ENCODE results near the gene DES. TPM values are rescaled to one million over a fixed set of nuclear protein-coding genes. Genes with fewer than 3 reads are reported as not detected.

The DES gene
- total and polyA plus RNA-seq, 2 donors (not counting 1 experiment from before 2014, with no cell fraction given) = not detected

DNA sequence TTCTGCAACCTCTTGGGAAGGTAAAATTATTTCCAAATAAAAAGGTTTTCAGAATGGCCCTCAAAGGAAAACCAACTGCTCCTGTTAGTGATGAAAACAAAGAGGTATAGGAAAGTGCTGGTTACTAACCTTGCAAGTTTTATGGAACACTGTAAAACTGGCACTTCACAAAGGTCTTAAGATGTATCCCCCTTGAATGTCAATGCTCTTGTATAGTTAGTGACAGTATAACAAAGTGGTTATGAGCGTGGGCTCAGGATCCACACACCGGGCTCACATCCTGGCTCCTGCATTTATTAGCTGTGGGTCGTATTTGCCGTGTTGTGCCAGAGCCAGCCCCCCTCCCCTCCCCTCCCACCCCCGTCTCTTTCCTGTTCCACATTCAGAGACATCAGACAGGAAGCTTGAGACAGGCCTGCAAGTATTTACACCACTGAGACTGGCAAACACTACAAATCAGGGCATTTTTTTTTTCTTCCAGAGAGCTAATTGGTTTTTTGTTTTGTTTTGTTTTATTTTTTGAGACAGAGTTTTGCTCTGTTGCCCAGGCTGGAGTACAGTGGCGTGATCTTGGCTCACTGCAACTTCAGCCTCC, 21.2 kb upstream of the DES start:
- H3K27ac Mint-ChIP-seq = no peak overlapping the region
- ChIA-PET POLR2A (no interaction called here), CTCF (no interaction called here)
- no peaks in the 10 kb centered on the region for H3K9me3 Mint-ChIP-seq (ENCODE audit: insufficient read depth)
- H3K79me2 ChIP-seq (ENCODE audit: control insufficient read depth, insufficient read depth, low read length) = no peaks in the 10 kb centered on the region
- H3K4me1 ChIP-seq (ENCODE audit: control insufficient read depth in 2 of 2, insufficient read depth in 2 of 2, low read length in 2 of 2) = no peaks in the 10 kb centered on the region
- H3K9ac ChIP-seq (ENCODE audit: low read length) = no peak overlapping the region
- H3K27me3 Mint-ChIP-seq = peaks cover 36% of the 10 kb centered on the region
- no peak for DNase-seq
- H3K36me3 ChIP-seq (replicated peaks in 1 of 2; ENCODE audit: control extremely low read depth in 1 of 2, control insufficient read depth in 1 of 2, extremely low read depth in 1 of 2, insufficient read depth in 2 of 2, low read length in 1 of 2) = no peaks in the 10 kb centered on the region
- H3K4me3 ChIP-seq (ENCODE audit: control extremely low read depth in 1 of 5, extremely low read depth in 1 of 5, insufficient read depth in 1 of 5, low read depth in 2 of 5, low read length in 4 of 5) = no peak overlapping the region
- WGBS (ENCODE audit: insufficient coverage) = 14% methylated on average over 2 of the region's 6 CpGs
- H3K27ac ChIP-seq (ENCODE audit: low read length in 2 of 2) = no peak overlapping the region
- no peak overlapping the region for H3K4me2 ChIP-seq (replicated peaks; ENCODE audit: low read depth, low read length, poor library complexity, severe bottlenecking)
- TF ChIP-seq, protein P1, sequence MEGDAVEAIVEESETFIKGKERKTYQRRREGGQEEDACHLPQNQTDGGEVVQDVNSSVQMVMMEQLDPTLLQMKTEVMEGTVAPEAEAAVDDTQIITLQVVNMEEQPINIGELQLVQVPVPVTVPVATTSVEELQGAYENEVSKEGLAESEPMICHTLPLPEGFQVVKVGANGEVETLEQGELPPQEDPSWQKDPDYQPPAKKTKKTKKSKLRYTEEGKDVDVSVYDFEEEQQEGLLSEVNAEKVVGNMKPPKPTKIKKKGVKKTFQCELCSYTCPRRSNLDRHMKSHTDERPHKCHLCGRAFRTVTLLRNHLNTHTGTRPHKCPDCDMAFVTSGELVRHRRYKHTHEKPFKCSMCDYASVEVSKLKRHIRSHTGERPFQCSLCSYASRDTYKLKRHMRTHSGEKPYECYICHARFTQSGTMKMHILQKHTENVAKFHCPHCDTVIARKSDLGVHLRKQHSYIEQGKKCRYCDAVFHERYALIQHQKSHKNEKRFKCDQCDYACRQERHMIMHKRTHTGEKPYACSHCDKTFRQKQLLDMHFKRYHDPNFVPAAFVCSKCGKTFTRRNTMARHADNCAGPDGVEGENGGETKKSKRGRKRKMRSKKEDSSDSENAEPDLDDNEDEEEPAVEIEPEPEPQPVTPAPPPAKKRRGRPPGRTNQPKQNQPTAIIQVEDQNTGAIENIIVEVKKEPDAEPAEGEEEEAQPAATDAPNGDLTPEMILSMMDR (IDR thresholded peaks at IDR 0.05) = no peak
- TF ChIP-seq EZH2 (IDR thresholded peaks at IDR 0.05; ENCODE audit: borderline replicate concordance, insufficient read depth, low read depth, low read length, poor library complexity, severe bottlenecking) = no peak
- no peaks in the 10 kb centered on the region for H3K4me1 Mint-ChIP-seq
- H3K27me3 ChIP-seq (replicated peaks in 1 of 4; ENCODE audit: control extremely low read depth in 1 of 4, control insufficient read depth in 3 of 4, insufficient read depth in 4 of 4, low read length in 3 of 4) = peaks cover 0 to 18% (median 0%) of the 10 kb centered on the region in 4 experiments
- no peaks in the 10 kb centered on the region for H4K20me1 ChIP-seq (ENCODE audit: control insufficient read depth, insufficient read depth, low read length, poor library complexity, severe bottlenecking)
- H3K4me3 Mint-ChIP-seq = no peak overlapping the region
- H2AFZ ChIP-seq (ENCODE audit: insufficient read depth, low read depth, low read length, poor library complexity, severe bottlenecking) = no peak overlapping the region
- ATAC-seq (ENCODE audit: low read depth) = no peak
- intact Hi-C loops (cut with micrococcal nuclease) = no loop called here
- peaks cover 0 to 3% (median 0%) of the 10 kb centered on the region in 3 donors for H3K9me3 ChIP-seq (ENCODE audit: control extremely low read depth in 1 of 3, control insufficient read depth in 2 of 3, insufficient read depth in 1 of 3, low read length in 2 of 3)

DNA sequence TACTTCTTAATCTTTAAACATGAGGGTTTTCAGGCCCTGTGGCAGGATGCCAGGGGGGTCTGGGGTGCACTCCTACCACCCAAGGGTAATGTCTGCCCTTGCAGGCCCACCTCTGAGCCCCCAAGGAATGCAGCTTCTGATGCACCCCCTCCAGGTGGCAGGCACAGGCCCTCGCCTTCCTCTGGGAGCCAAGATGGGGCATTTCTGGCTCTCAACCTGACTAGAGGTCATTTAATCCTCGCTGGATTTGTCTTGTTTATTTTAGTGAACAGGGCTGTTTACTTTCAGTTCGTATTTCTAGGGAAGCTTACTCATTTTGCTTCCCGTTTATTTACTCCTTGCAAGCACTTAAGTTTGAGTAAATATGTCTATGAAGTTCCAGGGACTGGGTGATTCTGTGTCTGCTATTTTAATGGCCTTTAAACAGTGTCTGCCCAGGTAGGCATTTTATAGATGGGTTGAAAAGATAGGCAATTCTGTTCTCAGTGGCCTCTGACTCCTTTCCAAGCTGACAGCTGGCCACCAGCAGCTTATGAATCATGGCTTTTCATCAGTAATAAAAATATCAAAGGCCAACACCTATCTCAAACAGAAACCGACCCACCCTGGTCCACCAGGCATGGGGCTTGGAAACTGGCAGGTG, 19.3 kb upstream of the DES start:
- Mint-ChIP-seq H3K27ac (no peak overlapping the region), H3K4me1 (no peaks in the 10 kb centered on the region), H3K9me3 (ENCODE audit: insufficient read depth) (no peaks in the 10 kb centered on the region), H3K4me3 (no peak overlapping the region), H3K27me3 (peaks cover 44% of the 10 kb centered on the region)
- H4K20me1 ChIP-seq (ENCODE audit: control insufficient read depth, insufficient read depth, low read length, poor library complexity, severe bottlenecking) = no peaks in the 10 kb centered on the region
- no peak for ATAC-seq (ENCODE audit: low read depth)
- POLR2A ChIA-PET = no interaction called here
- no peaks in the 10 kb centered on the region for H3K36me3 ChIP-seq (replicated peaks in 1 of 2; ENCODE audit: control extremely low read depth in 1 of 2, control insufficient read depth in 1 of 2, extremely low read depth in 1 of 2, insufficient read depth in 2 of 2, low read length in 1 of 2)
- H3K79me2 ChIP-seq (ENCODE audit: control insufficient read depth, insufficient read depth, low read length) = no peaks in the 10 kb centered on the region
- no peak for DNase-seq
- 80% methylated on average over 2 of the region's 5 CpGs for WGBS (ENCODE audit: insufficient coverage)
- H3K4me1 ChIP-seq (ENCODE audit: control insufficient read depth in 2 of 2, insufficient read depth in 2 of 2, low read length in 2 of 2) = no peaks in the 10 kb centered on the region
- TF ChIP-seq EZH2 (IDR thresholded peaks at IDR 0.05; ENCODE audit: borderline replicate concordance, insufficient read depth, low read depth, low read length, poor library complexity, severe bottlenecking) = no peak
- TF ChIP-seq, protein P1 (IDR thresholded peaks at IDR 0.05) = no peak
- no peak overlapping the region for H3K4me3 ChIP-seq (ENCODE audit: control extremely low read depth in 1 of 5, extremely low read depth in 1 of 5, insufficient read depth in 1 of 5, low read depth in 2 of 5, low read length in 4 of 5)
- H3K9ac ChIP-seq (ENCODE audit: low read length) = no peak overlapping the region
- peaks cover 0 to 17% (median 0%) of the 10 kb centered on the region in 4 experiments for H3K27me3 ChIP-seq (replicated peaks in 1 of 4; ENCODE audit: control extremely low read depth in 1 of 4, control insufficient read depth in 3 of 4, insufficient read depth in 4 of 4, low read length in 3 of 4)
- no peak overlapping the region for H2AFZ ChIP-seq (ENCODE audit: insufficient read depth, low read depth, low read length, poor library complexity, severe bottlenecking)
- no peak overlapping the region for H3K27ac ChIP-seq (ENCODE audit: low read length in 2 of 2)
- CTCF ChIA-PET = interaction anchor here (1.0 kb wide), 1 partner anchor 11 kb away, joined by 3 read pairs; the partner anchor contains the start of gene DNPEP
- no peak overlapping the region for H3K4me2 ChIP-seq (replicated peaks; ENCODE audit: low read depth, low read length, poor library complexity, severe bottlenecking)
- intact Hi-C loops (cut with micrococcal nuclease) = no loop called here
- H3K9me3 ChIP-seq (ENCODE audit: control extremely low read depth in 1 of 3, control insufficient read depth in 2 of 3, insufficient read depth in 1 of 3, low read length in 2 of 3) = no peaks in the 10 kb centered on the region
